HCT116 (cell line): ENCODE data around the gene TXLNB. TPM values are rescaled to one million over a fixed set of nuclear protein-coding genes. Genes with fewer than 3 reads are reported as not detected.

Experiments used
- ATAC-seq: fragments of 200-7000 bp; cut with Tn5 transposase; 2 replicates; pipeline ENCODE4 v1.9.1; 2020; ENCODE audit warnings: mild to moderate bottlenecking, moderate library complexity
- BruUV-seq: library from RNA; stranded (reverse); fragments of 400-500 nt; replicated peaks from 2 replicates; lab custom pipeline; 2021; lab: Mats Ljungman, UMichigan
- CTCF ChIA-PET: fragments of 300-600 bp; sonication (Branson Sonifier 250); formaldehyde crosslinking; loops from one replicate; lab custom pipeline; 2021; ENCODE audit warnings: antibody characterized with exemption; lab: Charles Lee
- POLR2A ChIA-PET: fragments of 300-600, 350-600 bp; sonication (Branson Sonifier 250); formaldehyde crosslinking; loops from one replicate; lab custom pipeline; 2021; ENCODE audit warnings: antibody characterized with exemption; lab: Charles Lee
- RAD21 ChIA-PET, 2 experiments: fragments of 300-600 bp; sonication (Branson Sonifier 250); formaldehyde crosslinking; loops; one replicate each; lab custom pipeline; 2023; ENCODE audit warnings: low total read pairs in 2 of 2; ENCODE audit not compliant: uncharacterized antibody in 2 of 2, unreplicated experiment in 2 of 2, low non-redundant PET in 1 of 2; lab: Charles Lee
- DNase-seq: peaks from one replicate; pipeline ENCODE4 v3.0.0-alpha.2; 2010; ENCODE audit warnings: low read depth, low spot score
- H2AFZ ChIP-seq: fragments of 200-600 bp; shearing (Covaris generic), sonication (generic); 2 replicates; pipeline ENCODE4 v1.6.1; 2017; ENCODE audit warnings: low read depth, mixed run types, mixed read lengths, antibody characterized with exemption, low read length; ENCODE audit not compliant: poor library complexity, severe bottlenecking
- H3K27ac ChIP-seq: 2 replicates; pipeline ENCODE4 v1.5.1; 2012; ENCODE audit warnings: low read depth, low read length
- H3K27me3 ChIP-seq: fragments of 200-600 bp; sonication (generic); 2 replicates; pipeline ENCODE4 v1.6.1; 2016; ENCODE audit warnings: mixed run types, low read length, mixed read lengths; ENCODE audit not compliant: insufficient read depth
- H3K36me3 ChIP-seq, 2 experiments: fragments of 200-500 bp in 1 of 2; fragments of 200-600 bp in 1 of 2; sonication (Bioruptor generic) in 1 of 2; sonication (generic) in 1 of 2; 2 replicates each; pipeline versions ENCODE4 v1.5.1 to v1.6.1; 2014 to 2016; ENCODE audit warnings: low read length in 2 of 2, inconsistent platforms in 1 of 2, mixed read lengths in 1 of 2, mixed run types in 1 of 2; ENCODE audit not compliant: insufficient read depth in 2 of 2, control insufficient read depth in 1 of 2
- H3K4me1 ChIP-seq, 2 experiments: fragments of 200-600 bp in 1 of 2; sonication (generic) in 1 of 2; 2 replicates each; pipeline versions ENCODE4 v1.5.1 to v1.6.1; 2012 to 2017; ENCODE audit warnings: low read length in 2 of 2, inconsistent platforms in 1 of 2, mild to moderate bottlenecking in 1 of 2, mixed read lengths in 1 of 2, mixed run types in 1 of 2, moderate library complexity in 1 of 2; ENCODE audit not compliant: insufficient read depth in 2 of 2, control insufficient read depth in 1 of 2
- H3K4me2 ChIP-seq: fragments of 200-600 bp; sonication (generic); 2 replicates; pipeline ENCODE4 v1.6.1; 2017; ENCODE audit warnings: mixed run types, low read length, mixed read lengths
- H3K4me3 ChIP-seq, 2 experiments: fragments of 200-600 bp in 1 of 2; sonication (generic) in 1 of 2; replicated peaks in 1 of 2; 2 replicates each; pipeline ENCODE4 v1.5.1; 2011 to 2016; ENCODE audit warnings: low read length in 2 of 2, control low read depth in 1 of 2, low read depth in 1 of 2, mild to moderate bottlenecking in 1 of 2, mixed read lengths in 1 of 2, mixed run types in 1 of 2
- H3K79me2 ChIP-seq: fragments of 200-600 bp; sonication (generic); 2 replicates; pipeline ENCODE4 v1.6.1; 2017; ENCODE audit warnings: mild to moderate bottlenecking, mixed run types, low read length, moderate library complexity, mixed read lengths; ENCODE audit not compliant: insufficient read depth
- H3K9ac ChIP-seq: fragments of 200-600 bp; sonication (generic); 2 replicates; pipeline ENCODE4 v1.6.1; 2016; ENCODE audit warnings: low read length, mixed read lengths
- H3K9me2 ChIP-seq: fragments of 200-600 bp; sonication (generic), shearing (Covaris generic); 2 replicates; pipeline ENCODE4 v1.6.1; 2017; ENCODE audit warnings: mixed run types, mild to moderate bottlenecking, moderate library complexity; ENCODE audit not compliant: insufficient read depth
- H3K9me3 ChIP-seq, 2 experiments: fragments of 200-500 bp in 1 of 2; fragments of 200-600 bp in 1 of 2; sonication (Bioruptor generic) in 1 of 2; sonication (generic) in 1 of 2; 2 replicates each; pipeline ENCODE4 v1.6.1; 2014 to 2017; ENCODE audit warnings: low read length in 2 of 2, mixed read lengths in 2 of 2, inconsistent platforms in 1 of 2, low read depth in 1 of 2, mild to moderate bottlenecking in 1 of 2, mixed run types in 1 of 2, moderate library complexity in 1 of 2; ENCODE audit not compliant: control insufficient read depth in 1 of 2, insufficient read depth in 1 of 2
- H4K20me1 ChIP-seq: fragments of 200-600 bp; sonication (generic), shearing (Covaris generic); 2 replicates; pipeline ENCODE4 v1.6.1; 2017; ENCODE audit warnings: mixed run types, mild to moderate bottlenecking, moderate library complexity; ENCODE audit not compliant: insufficient read depth
- CBX3 ChIP-seq: IDR thresholded peaks from 2 replicates; pipeline ENCODE4 v1.6.1; 2012; ENCODE audit warnings: low read depth
- CEBPB ChIP-seq: IDR thresholded peaks from 2 replicates; pipeline ENCODE4 v1.6.1; 2012; ENCODE audit warnings: low read depth
- EGR1 ChIP-seq: IDR thresholded peaks from 2 replicates; pipeline ENCODE4 v1.6.1; 2012; ENCODE audit warnings: low read depth
- ELF1 ChIP-seq: IDR thresholded peaks from 2 replicates; pipeline ENCODE4 v1.6.1; 2012; ENCODE audit warnings: low read depth, borderline replicate concordance
- EZH2 ChIP-seq: fragments of 200-600 bp; sonication (generic); IDR thresholded peaks from 2 replicates; pipeline ENCODE4 v1.6.1; 2017; ENCODE audit warnings: antibody characterized with exemption, mixed run types
- EZH2phosphoT487 ChIP-seq: fragments of 200-600 bp; IDR thresholded peaks from 2 replicates; pipeline ENCODE4 v1.6.1; 2018; ENCODE audit warnings: antibody characterized with exemption, borderline replicate concordance
- MAX ChIP-seq: IDR thresholded peaks from 2 replicates; pipeline ENCODE4 v1.6.1; 2012
- POLR2A ChIP-seq: IDR thresholded peaks from 2 replicates; pipeline ENCODE4 v1.7.0; 2011; ENCODE audit warnings: borderline replicate concordance; ENCODE audit not compliant: insufficient read depth, insufficient read length; ENCODE audit errors: extremely low read depth
- POLR2AphosphoS5 ChIP-seq: IDR thresholded peaks from 2 replicates; pipeline ENCODE4 v1.6.1; 2011; ENCODE audit warnings: mild to moderate bottlenecking, low read depth, low read length, moderate library complexity
- RAD21 ChIP-seq: IDR thresholded peaks from 2 replicates; pipeline ENCODE4 v1.6.1; 2012; ENCODE audit warnings: low read depth, mild to moderate bottlenecking
- REST ChIP-seq: IDR thresholded peaks from 2 replicates; pipeline ENCODE4 v1.6.1; 2012; ENCODE audit warnings: low read depth
- SIN3A ChIP-seq: IDR thresholded peaks from 2 replicates; pipeline ENCODE4 v1.6.1; 2012; ENCODE audit warnings: low read depth
- SRF ChIP-seq: IDR thresholded peaks from 2 replicates; pipeline ENCODE4 v1.6.1; 2012; ENCODE audit warnings: low read depth
- TCF7L2 ChIP-seq: IDR thresholded peaks from 2 replicates; pipeline ENCODE4 v1.7.0; 2011; ENCODE audit warnings: borderline replicate concordance, inconsistent platforms; ENCODE audit not compliant: insufficient read depth, insufficient read length; ENCODE audit errors: extremely low read depth
- YY1 ChIP-seq: IDR thresholded peaks from 2 replicates; pipeline ENCODE4 v1.6.1; 2011; ENCODE audit warnings: low read length, low read depth, moderate library complexity, mild to moderate bottlenecking; ENCODE audit not compliant: insufficient replicate concordance; ENCODE audit errors: extremely low read depth
- ZBTB33 ChIP-seq: IDR thresholded peaks from 2 replicates; pipeline ENCODE4 v1.6.1; 2011; ENCODE audit warnings: mild to moderate bottlenecking, low read length, moderate library complexity; ENCODE audit not compliant: insufficient replicate concordance; ENCODE audit errors: extremely low read depth
- ZFX ChIP-seq: fragments of 450-650 bp; IDR thresholded peaks from 2 replicates; pipeline ENCODE4 v1.6.1; 2017
- ZNF274 ChIP-seq: fragments of 200-500 bp; sonication (Bioruptor generic); IDR thresholded peaks from 2 replicates; pipeline ENCODE4 v1.6.1; 2014; ENCODE audit warnings: mild to moderate bottlenecking, low read depth, low read length, inconsistent platforms
- intact Hi-C: fragments of 100-400 bp; cut with micrococcal nuclease; formaldehyde crosslinking; loops from 2 replicates; pipeline ENCODE4 v1.10.0; 2022
- total RNA-seq: library from RNA; stranded (reverse); gene quantifications from one replicate; pipeline ENCODE4 v1.2.1, GENCODE V29; 2021; ENCODE audit not compliant: unreplicated experiment
- TF ChIP-seq, protein P1 (sequence below): IDR thresholded peaks from 2 replicates; pipeline ENCODE4 v1.6.1; 2012

The TXLNB gene
- total RNA-seq, 1 experiment from 2014 or later, result 0.05 TPM

DNA sequence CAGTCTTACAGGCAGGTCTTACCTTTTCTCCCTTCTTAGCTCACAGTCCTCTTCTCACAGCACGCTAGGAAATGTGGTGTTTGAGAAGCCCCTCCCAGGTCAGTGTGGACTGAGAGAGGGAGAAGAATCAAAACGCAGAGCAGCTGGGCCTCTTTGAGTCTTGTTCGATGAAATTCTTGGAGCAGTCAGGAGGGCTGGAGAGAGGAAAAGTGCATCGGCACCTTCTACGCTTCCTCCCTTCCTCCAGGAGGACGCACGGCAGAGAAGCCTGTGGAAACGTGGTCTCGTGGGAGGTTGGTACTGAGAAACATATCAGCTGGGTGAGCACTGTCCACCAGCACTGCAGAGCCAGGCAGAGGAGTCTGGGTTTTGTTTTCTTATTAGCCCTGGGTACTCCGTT lies 52.7 kb downstream of the TXLNB start (continued):
- TF ChIP-seq EZH2phosphoT487, result no peak
- no peak for TF ChIP-seq CEBPB
- TF ChIP-seq, all 23 proteins: peak for 0

- H3K27ac ChIP-seq, result no peak overlapping the region
- H3K9me3 ChIP-seq, result no peaks in the 10 kb centered on the region
- no TSS peak for BruUV-seq
- ATAC-seq (peak; percentile 44; the same call in 1 of the 2 replicates), DNase-seq (no peak)
- no peaks in the 10 kb centered on the region for H3K36me3 ChIP-seq
- no peaks in the 10 kb centered on the region for H3K27me3 ChIP-seq
- no peaks in the 10 kb centered on the region for H3K9me2 ChIP-seq
- H3K79me2 ChIP-seq, result no peaks in the 10 kb centered on the region
- POLR2A ChIA-PET, result no interaction called here
- RAD21 ChIA-PET, result no interaction called here
- intact Hi-C loops, result no loop called here
- no peak overlapping the region for H3K4me2 ChIP-seq
- CTCF ChIA-PET, result no interaction called here
- H2AFZ ChIP-seq, result no peak overlapping the region
- H3K4me1 ChIP-seq, result no peaks in the 10 kb centered on the region
- no peaks in the 10 kb centered on the region for H4K20me1 ChIP-seq
- no peak overlapping the region for H3K9ac ChIP-seq
- H3K4me3 ChIP-seq, result no peak overlapping the region
- TF ChIP-seq POLR2A (no peak), TCF7L2 (no peak), SIN3A (no peak), MAX (no peak), ELF1 (no peak), ZNF274 (no peak), EZH2 (no peak), EZH2phosphoT487 (no peak), SRF (no peak), POLR2AphosphoS5 (no peak), ZBTB33 (no peak), ZFX (no peak), REST (no peak), EGR1 (no peak), CEBPB (no peak), YY1 (no peak), RAD21 (no peak), CBX3 (no peak)
- TF ChIP-seq, protein P1, sequence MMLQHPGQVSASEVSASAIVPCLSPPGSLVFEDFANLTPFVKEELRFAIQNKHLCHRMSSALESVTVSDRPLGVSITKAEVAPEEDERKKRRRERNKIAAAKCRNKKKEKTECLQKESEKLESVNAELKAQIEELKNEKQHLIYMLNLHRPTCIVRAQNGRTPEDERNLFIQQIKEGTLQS, result no peak
These were observed 55.7 kb downstream of the TXLNB start for GRCh38 chr6:139236105-139236504.
